ENCODE measurements around the gene COG3. TPM values are rescaled to one million over a fixed set of nuclear protein-coding genes. Genes with fewer than 3 reads are reported as not detected.

Gene COG3
- total and polyA plus RNA-seq, 5 experiments from 2014 or later: 22.2 to 48.9 (median 29.9) TPM

GRCh38 chr13:45487604-45488003, 22.9 kb downstream of the COG3 start:
- H3K27me3 Mint-ChIP-seq: no peaks in the 10 kb centered on the region
- ATAC-seq (no peak), DNase-seq (no peak)
- H3K4me3 Mint-ChIP-seq: no peak overlapping the region
- peaks cover 0 to 4% (median 0%) of the 10 kb centered on the region in 4 donors for H3K4me1 Mint-ChIP-seq
- peaks cover 5 to 66% (median 14%) of the 10 kb centered on the region in 3 donors for H3K36me3 Mint-ChIP-seq
- H3K27ac Mint-ChIP-seq: peak overlapping the region in 5 of 10 donors; percentile 2 to 36 (median 6)
- H3K9me3 Mint-ChIP-seq: no peaks in the 10 kb centered on the region
- POLR2A ChIA-PET: no interaction called here

- H3K4me1 Mint-ChIP-seq: no peaks in the 10 kb centered on the region
- ATAC-seq: peak; percentile 65 to 84
- H3K27me3 Mint-ChIP-seq: no peaks in the 10 kb centered on the region
- POLR2A ChIA-PET: no interaction called here
- H3K27ac Mint-ChIP-seq: peak overlapping the region in 3 of 10 donors; percentile 6 to 50 (median 43)
- H3K4me3 Mint-ChIP-seq: no peak overlapping the region
- peaks cover 5 to 71% (median 10%) of the 10 kb centered on the region in 3 donors for H3K36me3 Mint-ChIP-seq
- H3K9me3 Mint-ChIP-seq: no peaks in the 10 kb centered on the region
- peak in 6 of 10 donors; percentile 5 to 43 (median 22) for DNase-seq
These were observed 25.3 kb downstream of the COG3 start for GRCh38 chr13:45490068-45490467.

- POLR2A ChIA-PET: no interaction called here
- H3K36me3 Mint-ChIP-seq: peaks cover 0 to 81% (median 13%) of the 10 kb centered on the region in 3 donors
- peak overlapping the region in 1 of 10 donors; percentile 27 for H3K27ac Mint-ChIP-seq
- H3K9me3 Mint-ChIP-seq: no peaks in the 10 kb centered on the region
- ATAC-seq: no peak
- DNase-seq: no peak
- no peaks in the 10 kb centered on the region for H3K4me1 Mint-ChIP-seq
- no peak overlapping the region for H3K4me3 Mint-ChIP-seq
- no peaks in the 10 kb centered on the region for H3K27me3 Mint-ChIP-seq
These were observed 27.8 kb downstream of the COG3 start for GRCh38 chr13:45492538-45492937.

GRCh38 chr13:45496942-45497341, 32.2 kb downstream of the COG3 start:
- ATAC-seq (no peak), DNase-seq (no peak)
- peaks cover 0 to 85% (median 24%) of the 10 kb centered on the region in 3 donors for H3K36me3 Mint-ChIP-seq
- H3K4me3 Mint-ChIP-seq: no peak overlapping the region
- no peak overlapping the region for H3K27ac Mint-ChIP-seq
- peaks cover 0 to 6% (median 2%) of the 10 kb centered on the region in 4 donors for H3K4me1 Mint-ChIP-seq
- no peaks in the 10 kb centered on the region for H3K27me3 Mint-ChIP-seq
- no peaks in the 10 kb centered on the region for H3K9me3 Mint-ChIP-seq
- POLR2A ChIA-PET: no interaction called here

- Mint-ChIP-seq H3K27me3 (no peaks in the 10 kb centered on the region), H3K4me1 (peaks cover 0 to 9% (median 3%) of the 10 kb centered on the region in 4 donors)
- no peak for ATAC-seq
These were observed 35.9 kb downstream of the COG3 start for GRCh38 chr13:45500492-45501174.

GRCh38 chr13:45501175-45501526, 36.4 kb downstream of the COG3 start:
- Mint-ChIP-seq H3K27ac (peak overlapping the region in 7 of 10 donors; percentile 7 to 82 (median 50)), H3K4me1 (peaks cover 0 to 9% (median 3%) of the 10 kb centered on the region in 4 donors), H3K36me3 (peaks cover 10 to 86% (median 32%) of the 10 kb centered on the region in 3 donors), H3K9me3 (no peaks in the 10 kb centered on the region), H3K27me3 (no peaks in the 10 kb centered on the region), H3K4me3 (no peak overlapping the region)
- POLR2A ChIA-PET: no interaction called here
- ATAC-seq (no peak), DNase-seq (no peak)

More at GRCh38 chr13:45500492-45501174, 35.9 kb downstream of the COG3 start:
- Mint-ChIP-seq H3K4me3 (no peak overlapping the region), H3K9me3 (no peaks in the 10 kb centered on the region), H3K27ac (peak overlapping the region in 8 of 10 donors; percentile 7 to 82 (median 54)), H3K36me3 (peaks cover 7 to 85% (median 32%) of the 10 kb centered on the region in 3 donors)
- DNase-seq: no peak
- POLR2A ChIA-PET: interaction anchor here (0.7 kb wide), 1 partner anchor 649 kb away, joined by 4 read pairs; no protein-coding TSS in a partner anchor

- peak overlapping the region in 7 of 10 donors; percentile 4 to 87 (median 21) for H3K27ac Mint-ChIP-seq
- H3K36me3 Mint-ChIP-seq: peaks cover 12 to 80% (median 17%) of the 10 kb centered on the region in 3 donors
These were observed 38.9 kb downstream of the COG3 start for GRCh38 chr13:45503658-45504057.

GRCh38 chr13:45506811-45507210, 42.1 kb downstream of the COG3 start:
- no peak for ATAC-seq

More at GRCh38 chr13:45503658-45504057, 38.9 kb downstream of the COG3 start:
- POLR2A ChIA-PET: no interaction called here
- ATAC-seq: no peak
- H3K4me3 Mint-ChIP-seq: no peak overlapping the region
- no peaks in the 10 kb centered on the region for H3K9me3 Mint-ChIP-seq
- DNase-seq: no peak
- no peaks in the 10 kb centered on the region for H3K27me3 Mint-ChIP-seq
- peaks cover 0 to 10% (median 4%) of the 10 kb centered on the region in 4 donors for H3K4me1 Mint-ChIP-seq

GRCh38 chr13:45508776-45509175, 44.0 kb downstream of the COG3 start:
- peaks cover 3 to 13% (median 6%) of the 10 kb centered on the region in 4 donors for H3K4me1 Mint-ChIP-seq
- peaks cover 4 to 73% (median 7%) of the 10 kb centered on the region in 3 donors for H3K36me3 Mint-ChIP-seq
- H3K27ac Mint-ChIP-seq: peak overlapping the region in 6 of 10 donors; percentile 41 to 72 (median 62)
- no peaks in the 10 kb centered on the region for H3K9me3 Mint-ChIP-seq
- ATAC-seq: no peak
- no peak overlapping the region for H3K4me3 Mint-ChIP-seq
- no peaks in the 10 kb centered on the region for H3K27me3 Mint-ChIP-seq
- DNase-seq: no peak
- POLR2A ChIA-PET: no interaction called here

More at GRCh38 chr13:45506811-45507210, 42.1 kb downstream of the COG3 start:
- no peaks in the 10 kb centered on the region for H3K27me3 Mint-ChIP-seq
- no peak overlapping the region for H3K4me3 Mint-ChIP-seq
- peaks cover 11 to 78% (median 12%) of the 10 kb centered on the region in 3 donors for H3K36me3 Mint-ChIP-seq
- H3K4me1 Mint-ChIP-seq: peaks cover 5 to 8% (median 6%) of the 10 kb centered on the region in 4 donors
- H3K9me3 Mint-ChIP-seq: no peaks in the 10 kb centered on the region
- H3K27ac Mint-ChIP-seq: peak overlapping the region in 7 of 10 donors; percentile 9 to 85 (median 57)
- DNase-seq: no peak
- POLR2A ChIA-PET: no interaction called here

- no peaks in the 10 kb centered on the region for H3K9me3 Mint-ChIP-seq
- H3K4me1 Mint-ChIP-seq: peaks cover 3 to 11% (median 6%) of the 10 kb centered on the region in 4 donors
- H3K36me3 Mint-ChIP-seq: peaks cover 4 to 74% (median 6%) of the 10 kb centered on the region in 3 donors
- no peak overlapping the region for H3K4me3 Mint-ChIP-seq
- peak overlapping the region in 3 of 10 donors; percentile 41 to 81 (median 80) for H3K27ac Mint-ChIP-seq
- no peaks in the 10 kb centered on the region for H3K27me3 Mint-ChIP-seq
- POLR2A ChIA-PET: no interaction called here
- ATAC-seq (no peak), DNase-seq (no peak)
These were observed 45.9 kb downstream of the COG3 start for GRCh38 chr13:45510672-45511071.

- Mint-ChIP-seq H3K4me1 (peaks cover 1 to 12% (median 6%) of the 10 kb centered on the region in 4 donors), H3K36me3 (peaks cover 0 to 74% (median 7%) of the 10 kb centered on the region in 3 donors), H3K27me3 (no peaks in the 10 kb centered on the region), H3K9me3 (no peaks in the 10 kb centered on the region), H3K4me3 (no peak overlapping the region), H3K27ac (peak overlapping the region in 8 of 10 donors; percentile 9 to 73 (median 34))
- ATAC-seq (peak; percentile 82), DNase-seq (peak in 7 of 10 donors; percentile 19 to 69 (median 44))
- POLR2A ChIA-PET: interaction anchor here (0.6 kb wide), 1 partner anchor 21 kb away, joined by 3 read pairs; no protein-coding TSS in a partner anchor
These were observed 46.8 kb downstream of the COG3 start for GRCh38 chr13:45511310-45512097.

GRCh38 chr13:45512098-45512496, 47.4 kb downstream of the COG3 start:
- H3K36me3 Mint-ChIP-seq: peaks cover 0 to 74% (median 7%) of the 10 kb centered on the region in 3 donors

More at GRCh38 chr13:45512098-45512496, 47.4 kb downstream of the COG3 start:
- H3K4me1 Mint-ChIP-seq: peaks cover 0 to 12% (median 6%) of the 10 kb centered on the region in 4 donors
- H3K9me3 Mint-ChIP-seq: no peaks in the 10 kb centered on the region
- peak overlapping the region in 7 of 10 donors; percentile 15 to 74 (median 47) for H3K27ac Mint-ChIP-seq
- ATAC-seq (no peak), DNase-seq (no peak)
- POLR2A ChIA-PET: no interaction called here
- no peaks in the 10 kb centered on the region for H3K27me3 Mint-ChIP-seq
- H3K4me3 Mint-ChIP-seq: peak overlapping the region in 1 of 10 donors; percentile 10
